Measurements from ENCODE around the gene UNC13A.
"Not testable (repeated sequence)": the region's sequence is repeated elsewhere in the genome, so short reads cannot be mapped to it uniquely, and the experiment has no call there.

The UNC13A gene

DNA sequence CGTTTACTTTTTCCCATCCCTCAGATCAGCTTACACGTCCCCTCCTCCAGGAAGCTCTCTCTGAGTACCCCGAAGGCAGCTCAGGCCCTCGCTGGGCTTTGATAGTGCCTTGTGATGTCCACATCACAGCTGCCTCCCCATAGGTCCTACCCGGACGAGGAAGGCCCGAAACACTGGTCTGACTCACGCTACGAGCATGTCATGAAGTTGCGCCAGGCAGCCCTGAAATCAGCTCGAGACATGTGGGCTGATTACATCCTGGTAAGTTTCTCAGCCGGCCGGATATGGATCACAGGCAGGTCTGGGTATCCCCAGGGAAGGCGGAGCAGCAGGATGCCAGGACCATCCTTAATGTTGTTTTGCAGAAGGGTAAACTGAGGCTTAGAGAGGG is 128.0 kb downstream of the UNC13A start:
- DNase-seq, result no peak

GRCh38 chr19:17557466-17557865 is 130.7 kb downstream of the UNC13A start:
- DNase-seq, result no peak

DNA sequence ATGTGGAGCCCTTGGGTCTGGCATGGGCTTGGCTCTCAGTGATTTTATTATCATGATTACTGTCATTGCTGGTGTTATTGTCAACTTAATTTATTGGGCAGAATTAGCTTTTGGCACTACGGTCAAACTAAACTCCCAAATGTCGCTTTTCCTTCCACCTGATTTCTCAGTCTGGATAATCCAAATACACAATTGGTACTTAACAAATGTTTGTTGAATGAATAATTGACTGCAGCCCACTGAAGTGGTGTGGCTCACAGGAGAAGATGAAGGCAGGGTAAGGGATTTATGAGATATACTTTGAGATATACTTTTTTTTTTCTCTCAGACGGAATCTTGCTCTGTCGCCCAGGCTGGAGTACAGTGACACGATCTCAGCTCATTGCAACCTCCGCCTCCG is 131.2 kb downstream of the UNC13A start:
- DNase-seq, result no peak

DNA sequence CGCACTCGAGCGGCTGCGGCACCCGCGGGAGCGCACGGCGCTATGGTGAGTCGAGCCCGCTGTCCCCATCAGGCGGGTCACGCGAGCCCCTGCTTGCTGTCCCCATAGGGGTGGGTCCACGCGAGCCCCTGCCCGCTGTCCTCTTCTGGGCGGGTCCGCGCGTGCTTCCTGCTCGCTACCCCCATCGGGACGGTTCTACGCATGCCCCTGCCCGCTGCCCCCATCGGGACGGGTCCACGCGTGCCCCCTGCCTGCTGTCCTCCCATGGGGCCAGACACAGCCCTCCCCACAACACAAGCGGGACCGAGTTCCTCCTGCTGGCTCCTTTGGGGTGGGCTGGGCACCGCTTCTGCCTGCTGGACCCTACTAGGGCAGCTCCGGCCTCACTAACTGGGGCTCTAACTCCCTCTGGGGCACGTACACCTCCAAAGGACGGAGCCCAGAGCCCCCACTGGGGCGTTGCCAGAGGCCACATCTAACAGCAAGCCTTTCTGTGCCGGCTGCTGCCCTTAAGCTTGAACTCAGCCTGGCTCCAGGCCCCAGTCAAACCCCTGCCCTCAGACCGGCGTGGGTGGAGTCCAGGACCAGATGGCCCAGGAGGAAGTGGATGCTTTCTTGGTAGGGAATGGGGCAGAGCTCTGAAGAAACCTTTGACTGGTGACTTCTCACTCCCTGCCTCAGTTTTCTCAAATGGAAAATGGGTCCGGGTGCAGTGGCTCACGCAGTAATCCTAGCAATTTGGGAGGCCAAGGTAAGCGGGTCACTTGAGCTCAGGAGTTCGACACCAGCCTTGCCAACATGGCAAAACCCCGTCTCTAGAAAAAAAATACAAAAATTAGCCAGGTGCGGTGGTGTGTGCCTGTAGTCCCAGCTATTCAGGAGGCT is 132.0 kb downstream of the UNC13A start:
- DNase-seq, result peak; percentile 49

- DNase-seq, result peak; percentile 100
Measured at GRCh38 chr19:17555480-17555928, 132.7 kb downstream of the UNC13A start, which contains the start of gene COLGALT1. TSS of gene COLGALT1 (plus strand) at chr19:17555649. CDS start at chr19:17555714, 65 bp downstream.

GRCh38 chr19:17554968-17555479 is 133.1 kb downstream of the UNC13A start:
- no peak for DNase-seq

DNA sequence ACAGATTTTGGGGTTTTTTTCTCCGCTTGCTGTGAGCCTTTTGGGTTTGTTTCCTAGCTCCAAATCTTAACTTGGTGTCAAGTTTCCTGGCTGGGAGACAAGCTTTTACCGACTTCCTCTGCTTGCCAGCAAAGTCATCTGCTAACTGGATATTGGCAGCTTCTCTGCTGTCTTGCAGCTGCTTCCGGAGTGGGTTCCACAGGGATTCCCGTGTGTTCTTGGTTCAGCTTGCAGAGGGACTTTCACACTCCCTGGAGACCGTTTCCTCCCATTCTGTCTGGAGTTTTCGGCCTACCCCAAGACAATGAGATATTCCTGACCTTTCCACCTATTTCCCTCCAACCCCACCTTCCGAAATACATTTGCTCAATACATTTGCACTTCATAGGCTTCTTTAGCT is 134.9 kb downstream of the UNC13A start:
- no peak for DNase-seq

DNA sequence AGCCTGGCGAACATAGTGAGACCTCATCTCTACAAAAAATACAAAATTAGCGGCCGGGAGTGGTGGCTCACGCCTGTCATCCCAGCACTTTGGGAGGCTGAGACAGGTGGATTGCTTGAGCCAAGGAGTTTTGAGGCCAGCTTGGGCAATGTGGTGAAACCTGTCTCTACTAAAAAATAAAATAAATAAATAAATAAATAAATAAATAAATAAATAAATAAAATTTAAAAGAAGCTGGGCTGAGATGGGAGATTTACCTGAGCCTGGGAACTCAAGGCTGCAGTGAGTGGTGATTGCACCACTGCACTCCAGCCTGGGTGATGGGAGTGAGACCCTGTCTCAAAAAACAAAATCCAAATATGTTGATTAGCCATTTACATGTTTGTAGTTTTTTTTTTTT is 135.4 kb downstream of the UNC13A start:
- not testable (repeated sequence) for DNase-seq
